ENCODE data around the gene FGFRL1. TPM values are rescaled to one million over a fixed set of nuclear protein-coding genes. Genes with fewer than 3 reads are reported as not detected.
"Not testable (repeated sequence)": the region's sequence is repeated elsewhere in the genome, so short reads cannot be mapped to it uniquely, and the experiment has no call there.

The FGFRL1 gene
- total RNA-seq, 1 donor = 43.1 TPM

DNA sequence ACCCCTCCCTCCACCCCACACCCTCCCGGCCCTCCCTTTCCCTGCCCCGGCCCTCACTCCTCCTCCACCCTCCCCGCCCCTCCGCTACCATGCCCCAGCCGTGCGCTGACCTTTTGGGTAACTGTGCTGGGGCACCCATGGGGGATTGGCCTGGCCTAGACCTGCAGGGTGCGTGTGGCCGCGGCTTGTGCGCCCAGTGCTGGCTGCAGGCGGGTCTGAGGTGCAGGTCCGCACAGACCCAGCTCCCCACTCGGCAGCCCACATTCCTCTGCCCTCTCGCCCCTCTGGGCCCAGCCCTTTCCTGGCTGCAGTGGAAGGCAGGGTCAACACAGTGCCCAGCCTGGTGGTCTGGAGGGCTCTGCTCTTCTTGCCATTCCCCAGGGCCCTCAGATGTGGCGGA, 24.7 kb downstream of the FGFRL1 start:
- no peak for DNase-seq (ENCODE audit: low read depth in 2 of 3, low spot score in 2 of 3)

GRCh38 chr4:1036976-1037810, 25.8 kb downstream of the FGFRL1 start:
- DNase-seq (ENCODE audit: low read depth in 2 of 3, low spot score in 2 of 3) = no peak

- DNase-seq (ENCODE audit: low read depth in 2 of 3, low spot score in 2 of 3) = no peak
Observed at GRCh38 chr4:1038948-1039492, 27.6 kb downstream of the FGFRL1 start.

GRCh38 chr4:1039493-1040343, 28.3 kb downstream of the FGFRL1 start:
- no peak for DNase-seq (ENCODE audit: low read depth in 2 of 3, low spot score in 2 of 3)

- no peak for DNase-seq (ENCODE audit: low read depth in 2 of 3, low spot score in 2 of 3)
Observed at GRCh38 chr4:1040344-1041146, 29.1 kb downstream of the FGFRL1 start.

DNA sequence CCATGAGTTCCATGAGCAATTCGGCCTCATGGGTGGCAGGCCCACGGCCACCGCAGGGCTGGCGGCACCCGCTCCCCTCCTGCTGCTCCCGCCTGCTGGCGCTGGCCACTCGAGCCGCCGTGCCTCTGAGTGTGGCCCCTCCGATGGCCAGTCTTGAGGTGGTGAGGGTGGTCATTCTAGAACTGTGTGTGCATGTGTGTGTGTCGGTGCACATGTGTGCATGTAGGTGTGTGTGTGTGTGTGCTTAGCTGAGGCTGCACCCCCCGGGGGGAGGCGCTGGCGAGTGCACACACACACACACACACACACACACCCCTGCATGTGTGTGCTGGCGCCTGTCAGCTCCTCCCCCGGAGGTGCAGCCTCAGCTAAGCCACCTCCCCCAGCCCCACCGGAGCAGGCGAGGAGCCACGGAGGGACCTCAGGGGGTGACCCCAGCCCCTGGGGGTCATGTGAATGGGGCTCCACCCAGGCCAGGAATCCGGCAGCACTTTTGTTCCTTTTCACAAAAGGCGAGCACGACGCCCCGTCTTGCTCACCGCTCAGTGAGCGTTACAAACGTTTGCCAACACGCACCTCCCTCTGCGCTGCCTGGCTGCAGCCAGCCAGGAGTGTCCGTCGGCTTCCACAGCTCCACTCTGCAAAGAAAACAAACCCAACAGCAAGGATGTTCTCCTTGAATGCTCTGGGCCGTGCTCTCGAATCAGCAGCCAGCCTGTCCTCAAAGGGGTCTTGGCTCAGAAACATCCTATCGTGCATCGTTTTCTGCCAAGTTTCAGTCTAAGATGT, 29.9 kb downstream of the FGFRL1 start:
- no peak for DNase-seq (ENCODE audit: low read depth in 2 of 3, low spot score in 2 of 3)

- no peak for DNase-seq (ENCODE audit: low read depth in 2 of 3, low spot score in 2 of 3)
Observed at GRCh38 chr4:1041936-1042330, 30.5 kb downstream of the FGFRL1 start.

DNA sequence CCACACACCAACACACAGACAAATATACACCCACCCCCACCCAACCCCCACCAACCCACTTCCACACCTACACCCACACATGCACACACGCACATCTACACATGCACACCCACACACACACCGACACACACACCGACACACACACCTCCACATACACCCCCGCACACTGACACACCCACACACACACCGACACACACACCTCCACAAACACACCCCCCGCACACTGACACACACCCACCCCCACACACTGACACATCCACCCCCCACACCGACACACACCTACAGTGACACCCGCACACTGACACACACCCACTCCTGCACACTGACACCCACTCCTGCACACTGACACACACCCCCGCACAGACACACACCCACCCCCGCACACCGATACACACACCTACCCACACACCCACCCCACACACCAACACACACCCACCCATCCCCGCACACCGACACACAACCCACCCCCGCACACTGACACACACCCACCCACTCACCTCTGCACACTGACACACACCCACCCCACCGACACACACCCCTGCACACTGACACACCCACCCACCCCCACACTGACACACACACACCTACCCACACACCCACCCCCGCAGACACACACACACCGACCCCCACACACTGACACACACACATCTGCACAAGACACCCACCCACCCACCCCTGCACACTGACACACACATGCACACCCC, 31.1 kb downstream of the FGFRL1 start:
- no peak for DNase-seq (ENCODE audit: low read depth in 2 of 3, low spot score in 2 of 3)

GRCh38 chr4:1043162-1043561, 31.7 kb downstream of the FGFRL1 start:
- DNase-seq (ENCODE audit: low read depth in 2 of 3, low spot score in 2 of 3) = no peak

GRCh38 chr4:1043651-1044468, 32.4 kb downstream of the FGFRL1 start:
- DNase-seq (ENCODE audit: low read depth in 2 of 3, low spot score in 2 of 3) = peak in 2 of 3 donors; percentile 77 to 89

- DNase-seq (ENCODE audit: low read depth in 2 of 3, low spot score in 2 of 3) = no peak
Observed at GRCh38 chr4:1044469-1045192, 33.2 kb downstream of the FGFRL1 start.

DNA sequence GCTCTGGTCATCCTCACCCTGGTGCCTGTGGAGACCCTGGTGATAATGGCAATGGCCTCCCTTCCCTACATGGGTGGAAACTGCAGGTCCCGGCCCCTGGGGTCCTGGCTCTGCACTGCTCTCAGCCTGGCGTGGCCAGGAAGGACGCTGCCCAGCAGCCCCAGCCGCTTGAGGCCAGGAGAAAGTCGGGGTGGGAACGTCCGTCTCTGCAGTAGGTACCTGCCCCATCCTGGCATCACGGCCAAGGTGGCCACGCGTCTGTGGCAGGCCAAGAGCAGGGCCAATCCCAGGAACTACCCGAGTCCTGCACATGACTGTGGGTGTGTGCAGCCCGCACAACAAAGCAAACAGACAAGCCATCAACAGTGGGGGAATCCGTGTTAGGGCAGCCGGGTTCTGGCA, 33.8 kb downstream of the FGFRL1 start:
- DNase-seq (ENCODE audit: low read depth in 2 of 3, low spot score in 2 of 3) = no peak

DNA sequence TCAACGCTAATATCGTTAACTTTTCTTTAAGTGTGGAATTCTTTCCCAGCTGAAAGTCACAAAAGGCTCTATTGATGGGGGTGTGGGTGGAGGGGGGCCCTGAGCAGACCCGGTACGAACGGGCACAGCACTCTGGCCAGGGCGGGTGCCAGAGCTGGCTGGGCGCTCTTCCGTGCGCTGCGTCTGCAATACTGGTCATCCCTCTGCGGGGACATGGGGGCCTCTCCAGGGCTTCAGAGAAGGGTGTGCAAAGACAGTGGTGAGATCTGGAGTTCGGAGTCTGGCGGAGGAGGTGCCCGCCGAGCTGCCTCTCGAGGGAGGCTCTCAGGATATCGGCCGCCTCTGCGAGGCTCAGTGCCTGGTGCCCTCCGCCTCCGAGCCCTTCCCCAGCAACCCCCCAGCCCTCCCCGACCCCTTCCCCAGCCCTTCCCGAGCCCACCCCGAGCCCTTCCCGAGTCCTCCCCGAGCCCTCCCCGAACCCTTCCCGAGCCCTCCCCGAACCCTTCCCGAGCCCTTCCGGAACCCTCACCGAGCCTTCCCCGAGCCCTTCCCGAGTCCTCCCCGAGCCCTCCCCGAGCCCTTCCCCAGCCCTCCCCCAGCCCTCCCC, 34.3 kb downstream of the FGFRL1 start:
- no peak for DNase-seq (ENCODE audit: low read depth in 2 of 3, low spot score in 2 of 3)

DNA sequence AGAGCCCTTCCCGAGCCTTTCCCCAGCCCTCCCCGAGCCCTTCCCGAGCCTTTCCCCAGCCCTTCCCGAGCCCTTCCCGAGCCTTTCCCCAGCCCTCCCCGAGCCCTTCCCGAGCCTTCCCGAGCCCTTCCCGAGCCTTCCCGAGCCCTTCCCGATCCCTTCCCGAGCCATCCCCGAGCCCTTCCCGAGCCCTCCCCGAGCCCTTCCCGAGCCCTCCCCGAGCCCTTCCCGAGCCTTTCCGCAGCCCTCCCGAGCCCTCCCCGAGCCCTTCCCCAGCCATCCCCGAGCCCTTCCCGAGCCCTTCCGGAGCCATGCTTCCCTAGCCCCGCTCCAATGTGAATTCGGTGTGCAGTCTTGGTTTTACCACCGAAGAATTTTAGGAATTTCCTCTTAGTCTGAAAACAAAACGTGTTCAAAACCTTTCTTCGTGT, 35.2 kb downstream of the FGFRL1 start:
- DNase-seq (ENCODE audit: low read depth in 2 of 3, low spot score in 2 of 3) = not testable (repeated sequence)

GRCh38 chr4:1047106-1047975, 35.9 kb downstream of the FGFRL1 start:
- no peak for DNase-seq (ENCODE audit: low read depth in 2 of 3, low spot score in 2 of 3)
